Naive thymus-derived CD8-positive, alpha-beta T cell (primary cell): Measurements from ENCODE around the gene MPZL2. TPM values are rescaled to one million over a fixed set of nuclear protein-coding genes. Genes with fewer than 3 reads are reported as not detected.

ENCODE experiments used
- ATAC-seq, 2 donors: fragments of 150-1000 bp; cut with Tn5 transposase in 1 of 2; sonication (Bioruptor Pico), chemical (Tn5 transposase) in 1 of 2; 1 replicate in 1 of 2; 2 replicates in 1 of 2; pipeline ENCODE4 v1.10.0; 2021; ENCODE audit warnings: mild to moderate bottlenecking in 2 of 2, moderate library complexity in 2 of 2
- POLR2A ChIA-PET: fragments of 350-600 bp; sonication (Branson Sonifier 250); formaldehyde crosslinking; loops from one replicate; lab custom pipeline; 2021; ENCODE audit warnings: antibody characterized with exemption; lab: Charles Lee
- DNase-seq, 10 donors: peaks; one replicate each; pipeline versions ENCODE4 v3.0.0 to v3.0.0-alpha.2; 2020 to 2022
- H3K27ac Mint-ChIP-seq, 10 donors: one replicate each; pipeline ENCODE4 v1.8.0; 2020 to 2022; ENCODE audit warnings: mild to moderate bottlenecking in 10 of 10, mixed read lengths in 10 of 10, moderate library complexity in 4 of 10, inconsistent platforms in 1 of 10
- H3K27me3 Mint-ChIP-seq, 5 donors: one replicate each; pipeline ENCODE4 v1.8.0; 2021 to 2022; ENCODE audit warnings: mixed read lengths in 5 of 5
- H3K36me3 Mint-ChIP-seq, 3 donors: one replicate each; pipeline ENCODE4 v1.8.0; 2020 to 2022; ENCODE audit warnings: mixed read lengths in 3 of 3, mild to moderate bottlenecking in 2 of 3, inconsistent platforms in 1 of 3
- H3K4me1 Mint-ChIP-seq, 4 donors: one replicate each; pipeline ENCODE4 v1.8.0; 2021 to 2022; ENCODE audit warnings: mixed read lengths in 4 of 4
- H3K4me3 Mint-ChIP-seq, 10 donors: one replicate each; pipeline ENCODE4 v1.8.0; 2020 to 2022; ENCODE audit warnings: mild to moderate bottlenecking in 10 of 10, mixed read lengths in 10 of 10, moderate library complexity in 6 of 10, inconsistent platforms in 1 of 10
- H3K9me3 Mint-ChIP-seq, 9 donors: one replicate each; pipeline ENCODE4 v1.8.0; 2020 to 2022; ENCODE audit warnings: mixed read lengths in 9 of 9, mild to moderate bottlenecking in 3 of 9, inconsistent platforms in 1 of 9, moderate library complexity in 1 of 9
- polyA plus RNA-seq, 3 donors: library from polyadenylated mRNA; unstranded; fragments of 300-500 nt; fragmentation: Illumina TruSeq; gene quantifications; one replicate each; pipeline ENCODE4 v1.2.3, GENCODE V29; 2021
- total RNA-seq, 8 experiments: library from RNA in 2 of 8; stranded (reverse) in 2 of 8; gene quantifications; one replicate each; pipeline ENCODE4 v1.2.3 and lab custom pipeline; 2021 to 2026

MPZL2 gene
- total and polyA plus RNA-seq, 5 experiments from 2014 or later = 0.94 to 3.1 (median 2.8) TPM

DNA sequence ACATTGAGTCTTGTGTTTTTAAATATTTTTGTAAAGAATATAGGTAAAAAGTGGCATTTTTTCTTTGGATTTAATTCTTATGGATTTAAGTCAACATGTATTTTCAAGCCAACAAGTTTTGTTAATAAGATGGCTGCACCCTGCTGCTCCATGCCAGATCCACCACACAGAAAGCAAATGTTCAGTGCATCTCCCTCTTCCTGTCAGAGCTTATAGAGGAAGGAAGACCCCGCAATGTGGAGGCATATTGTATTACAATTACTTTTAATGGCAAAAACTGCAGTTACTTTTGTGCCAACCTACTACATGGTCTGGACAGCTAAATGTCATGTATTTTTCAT is 40.1 kb upstream of the MPZL2 start:
- DNase-seq (no peak), ATAC-seq (peak; percentile 29 to 67)
- H3K9me3 Mint-ChIP-seq = no peaks in the 10 kb centered on the region
- H3K36me3 Mint-ChIP-seq = peaks cover 21 to 38% (median 36%) of the 10 kb centered on the region in 3 donors
- no peaks in the 10 kb centered on the region for H3K27me3 Mint-ChIP-seq
- peak overlapping the region; percentile 98 to 100 (median 99) for H3K27ac Mint-ChIP-seq
- peak overlapping the region; percentile 90 to 100 (median 99) for H3K4me3 Mint-ChIP-seq
- POLR2A ChIA-PET = interaction anchor here (0.6 to 4.2 kb wide), 14 partner anchors 9 to 608 kb away, joined by 3 to 33 read pairs (median 6); partner anchors contain the start of genes JAML, KMT2A, MPZL3 and UBE4A
- peaks cover 47 to 90% (median 75%) of the 10 kb centered on the region in 4 donors for H3K4me1 Mint-ChIP-seq

DNA sequence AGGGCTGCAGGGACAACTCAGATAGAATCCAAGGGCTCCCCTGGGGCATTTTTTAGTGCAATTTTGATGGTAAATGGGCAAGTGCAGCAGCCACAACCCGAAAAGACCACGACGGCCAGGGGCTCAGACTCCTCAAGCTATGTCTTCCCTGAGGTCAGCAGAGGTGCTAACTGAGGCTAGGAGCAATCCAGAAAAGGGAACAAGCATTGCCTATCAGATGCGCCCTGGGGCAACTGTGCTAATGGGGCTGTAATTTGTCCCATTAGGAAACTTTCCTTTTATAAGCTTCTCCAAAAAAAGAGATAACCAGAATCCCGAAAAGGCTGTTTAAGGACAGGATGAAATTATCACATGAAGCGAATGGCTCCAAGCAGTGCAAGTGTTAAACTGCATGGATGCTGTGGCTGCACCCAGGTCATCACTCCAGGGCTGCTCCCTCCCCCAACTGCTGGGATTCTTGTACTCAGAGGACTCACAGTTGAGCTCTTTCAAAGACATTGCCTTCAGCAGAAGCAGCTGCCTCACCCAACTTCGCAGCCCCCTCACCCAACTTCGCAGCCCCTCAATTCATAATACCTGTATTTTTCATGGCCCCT is 37.6 kb upstream of the MPZL2 start:
- Mint-ChIP-seq H3K4me1 (peaks cover 31 to 65% (median 53%) of the 10 kb centered on the region in 4 donors), H3K27me3 (no peaks in the 10 kb centered on the region), H3K4me3 (peak overlapping the region in 2 of 10 donors; percentile 16 to 17), H3K27ac (peak overlapping the region in 9 of 10 donors; percentile 79 to 100 (median 98)), H3K9me3 (no peaks in the 10 kb centered on the region), H3K36me3 (peaks cover 11 to 14% (median 11%) of the 10 kb centered on the region in 3 donors)
- POLR2A ChIA-PET = interaction anchor here (0.9 to 3.0 kb wide), 7 partner anchors 13 to 103 kb away, joined by 3 to 10 read pairs (median 5); partner anchors contain the start of gene JAML
- no peak for ATAC-seq
- DNase-seq = no peak

- ATAC-seq (peak; percentile 80 to 82), DNase-seq (peak in 9 of 10 donors; percentile 25 to 76 (median 37))
- Mint-ChIP-seq H3K36me3 (no peaks in the 10 kb centered on the region), H3K27ac (peak overlapping the region; percentile 63 to 92 (median 84)), H3K27me3 (peaks cover 0 to 1% (median 0%) of the 10 kb centered on the region in 5 donors), H3K4me3 (peak overlapping the region in 3 of 10 donors; percentile 9 to 30 (median 22)), H3K4me1 (peaks cover 17 to 41% (median 27%) of the 10 kb centered on the region in 4 donors), H3K9me3 (no peaks in the 10 kb centered on the region)
- POLR2A ChIA-PET = interaction anchor here (0.6 to 2.7 kb wide), 9 partner anchors 9 to 153 kb away, joined by 3 to 20 read pairs (median 5); partner anchors contain the start of genes CD3E and UBE4A
These were observed 31.8 kb upstream of the MPZL2 start for GRCh38 chr11:118295815-118296454.

DNA sequence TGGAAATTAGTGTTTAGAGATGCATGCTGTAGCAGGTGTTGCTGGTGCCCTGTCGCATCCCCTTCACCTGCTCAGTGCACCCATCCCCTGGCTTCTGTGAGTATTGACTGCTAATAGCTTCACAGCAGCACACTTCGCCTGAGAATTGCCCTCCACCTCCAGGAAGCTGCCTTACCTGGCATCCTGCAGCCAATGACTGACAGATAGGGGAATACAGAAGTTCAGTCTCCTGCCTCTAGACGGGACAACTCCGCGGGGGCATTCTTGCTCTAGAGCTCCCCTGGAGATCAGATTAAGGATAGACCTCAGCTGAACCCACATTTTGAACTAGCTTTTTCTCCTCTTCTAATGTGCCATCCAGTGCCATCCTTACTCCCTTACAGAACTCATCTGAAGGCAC is 31.1 kb upstream of the MPZL2 start:
- Mint-ChIP-seq H3K27ac (peak overlapping the region in 3 of 10 donors; percentile 63 to 91 (median 82)), H3K9me3 (no peaks in the 10 kb centered on the region), H3K36me3 (no peaks in the 10 kb centered on the region), H3K4me1 (peaks cover 18 to 38% (median 23%) of the 10 kb centered on the region in 4 donors), H3K4me3 (no peak overlapping the region), H3K27me3 (peaks cover 0 to 1% (median 0%) of the 10 kb centered on the region in 5 donors)
- peak; percentile 25 to 59 for ATAC-seq
- DNase-seq = peak in 2 of 10 donors; percentile 17 to 21
- POLR2A ChIA-PET = interaction anchor here (0.9 to 2.7 kb wide), 8 partner anchors 10 to 152 kb away, joined by 3 to 20 read pairs (median 5); partner anchors contain the start of genes CD3E and UBE4A

DNA sequence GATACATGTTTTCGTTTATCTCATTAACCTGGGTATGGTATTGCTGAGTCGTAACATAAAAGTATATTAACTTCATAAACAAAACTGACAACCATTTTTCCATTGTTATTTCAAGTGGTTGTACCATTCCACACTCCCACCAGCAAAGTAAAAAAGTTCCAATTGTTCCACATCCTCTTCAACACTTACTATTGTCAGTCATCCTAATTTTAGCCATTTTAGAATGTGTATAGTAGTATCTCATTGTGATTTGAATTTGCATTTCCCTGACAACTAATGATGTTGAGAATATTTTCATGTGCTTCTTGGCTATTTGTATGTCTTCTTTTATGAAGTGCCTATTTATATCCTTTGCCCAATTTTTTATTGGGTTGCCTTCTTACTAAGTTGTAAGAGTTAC is 30.0 kb upstream of the MPZL2 start:
- peaks cover 0 to 1% (median 0%) of the 10 kb centered on the region in 5 donors for H3K27me3 Mint-ChIP-seq
- peaks cover 17 to 33% (median 21%) of the 10 kb centered on the region in 4 donors for H3K4me1 Mint-ChIP-seq
- peaks cover 0 to 2% (median 0%) of the 10 kb centered on the region in 3 donors for H3K36me3 Mint-ChIP-seq
- no peak overlapping the region for H3K27ac Mint-ChIP-seq
- DNase-seq (no peak), ATAC-seq (no peak)
- no peak overlapping the region for H3K4me3 Mint-ChIP-seq
- no peaks in the 10 kb centered on the region for H3K9me3 Mint-ChIP-seq
- POLR2A ChIA-PET = interaction anchor here (0.6 to 2.7 kb wide), 4 partner anchors 11 to 179 kb away, joined by 3 to 20 read pairs (median 8); partner anchors contain the start of gene CD3E

- DNase-seq = no peak
- H3K9me3 Mint-ChIP-seq = no peaks in the 10 kb centered on the region
- ATAC-seq = no peak
- H3K4me1 Mint-ChIP-seq = peaks cover 17 to 33% (median 23%) of the 10 kb centered on the region in 4 donors
- H3K36me3 Mint-ChIP-seq = peaks cover 0 to 2% (median 0%) of the 10 kb centered on the region in 3 donors
- POLR2A ChIA-PET = interaction anchor here (0.7 to 1.9 kb wide), 5 partner anchors 14 to 93 kb away, joined by 3 to 10 read pairs (median 3); partner anchors contain the start of gene JAML
- H3K27ac Mint-ChIP-seq = no peak overlapping the region
- peaks cover 0 to 1% (median 0%) of the 10 kb centered on the region in 5 donors for H3K27me3 Mint-ChIP-seq
- H3K4me3 Mint-ChIP-seq = no peak overlapping the region
These were observed 27.5 kb upstream of the MPZL2 start for GRCh38 chr11:118291477-118292135.

DNA sequence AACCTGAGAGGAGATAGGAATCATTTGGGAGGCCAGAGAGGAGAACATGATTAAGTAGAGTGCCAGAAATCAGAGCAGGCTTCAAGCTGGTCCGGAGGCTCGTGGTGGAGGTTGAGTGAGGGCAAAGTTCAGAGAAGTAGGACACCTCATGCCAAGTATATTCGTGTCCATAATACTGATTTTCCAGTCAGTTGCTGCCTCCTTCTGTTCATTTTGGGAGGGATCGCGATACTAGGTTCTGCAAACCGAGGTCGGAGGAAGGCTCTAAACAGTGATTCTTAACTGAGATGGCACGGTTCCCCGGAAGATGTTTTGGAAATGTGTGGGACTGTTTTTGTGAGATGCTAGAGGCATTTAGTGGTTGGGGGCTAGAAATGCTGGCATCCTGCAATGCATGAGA is 26.8 kb upstream of the MPZL2 start:
- Mint-ChIP-seq H3K36me3 (peaks cover 0 to 2% (median 0%) of the 10 kb centered on the region in 3 donors), H3K4me1 (peaks cover 11 to 26% (median 17%) of the 10 kb centered on the region in 4 donors), H3K27me3 (peaks cover 0 to 1% (median 0%) of the 10 kb centered on the region in 5 donors), H3K9me3 (no peaks in the 10 kb centered on the region), H3K27ac (peak overlapping the region in 4 of 10 donors; percentile 12 to 78 (median 42)), H3K4me3 (peak overlapping the region in 1 of 10 donors; percentile 8)
- peak in 9 of 10 donors; percentile 12 to 69 (median 45) for DNase-seq
- POLR2A ChIA-PET = interaction anchor here (1.0 to 1.9 kb wide), 2 partner anchors 62 to 92 kb away, joined by 4 to 10 read pairs; no protein-coding TSS in a partner anchor
- ATAC-seq = peak; percentile 67 to 82

- POLR2A ChIA-PET = interaction anchor here (0.7 to 1.6 kb wide), 4 partner anchors 50 to 279 kb away, joined by 3 to 10 read pairs (median 4); partner anchors contain the start of gene JAML
These were observed 25.3 kb upstream of the MPZL2 start for GRCh38 chr11:118289401-118289800.

GRCh38 chr11:118287006-118287405 is 22.9 kb upstream of the MPZL2 start:
- Mint-ChIP-seq H3K4me1 (peaks cover 15 to 38% (median 20%) of the 10 kb centered on the region in 4 donors), H3K9me3 (no peaks in the 10 kb centered on the region), H3K27ac (peak overlapping the region in 1 of 10 donors; percentile 87), H3K27me3 (peaks cover 0 to 1% (median 0%) of the 10 kb centered on the region in 5 donors), H3K4me3 (no peak overlapping the region), H3K36me3 (peaks cover 0 to 2% (median 0%) of the 10 kb centered on the region in 3 donors)
- DNase-seq = no peak
- POLR2A ChIA-PET = interaction anchor here (0.5 to 1.6 kb wide), 4 partner anchors 24 to 1082 kb away, joined by 3 to 4 read pairs (median 4); no protein-coding TSS in a partner anchor
- ATAC-seq = no peak

More at GRCh38 chr11:118289401-118289800, 25.3 kb upstream of the MPZL2 start:
- H3K27me3 Mint-ChIP-seq = peaks cover 0 to 1% (median 0%) of the 10 kb centered on the region in 5 donors
- H3K4me1 Mint-ChIP-seq = peaks cover 8 to 20% (median 14%) of the 10 kb centered on the region in 4 donors
- H3K27ac Mint-ChIP-seq = peak overlapping the region in 1 of 10 donors; percentile 25
- no peak for ATAC-seq
- no peak for DNase-seq
- H3K4me3 Mint-ChIP-seq = no peak overlapping the region
- H3K9me3 Mint-ChIP-seq = no peaks in the 10 kb centered on the region
- H3K36me3 Mint-ChIP-seq = peaks cover 0 to 2% (median 0%) of the 10 kb centered on the region in 3 donors

DNA sequence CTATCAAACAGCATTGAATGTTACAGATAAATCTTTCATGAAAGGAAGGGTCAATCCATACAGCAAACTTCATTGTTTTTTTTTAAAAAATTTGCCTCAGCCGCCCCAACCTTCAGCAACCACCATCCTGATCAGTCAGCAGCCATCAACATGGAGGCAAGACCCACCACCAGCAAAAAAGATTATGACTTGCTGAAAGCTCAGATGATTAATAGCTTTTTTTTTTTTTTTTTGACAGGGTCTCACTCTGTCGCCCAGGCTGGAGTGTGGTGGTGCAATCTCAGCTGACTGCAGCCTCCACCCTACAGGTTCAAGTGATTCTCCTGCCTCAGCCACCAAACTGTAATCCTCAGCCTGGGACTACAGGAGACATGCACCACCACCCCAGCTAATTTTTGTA is 22.4 kb upstream of the MPZL2 start:
- H3K36me3 Mint-ChIP-seq = peaks cover 0 to 2% (median 0%) of the 10 kb centered on the region in 3 donors
- no peak for ATAC-seq

DNA sequence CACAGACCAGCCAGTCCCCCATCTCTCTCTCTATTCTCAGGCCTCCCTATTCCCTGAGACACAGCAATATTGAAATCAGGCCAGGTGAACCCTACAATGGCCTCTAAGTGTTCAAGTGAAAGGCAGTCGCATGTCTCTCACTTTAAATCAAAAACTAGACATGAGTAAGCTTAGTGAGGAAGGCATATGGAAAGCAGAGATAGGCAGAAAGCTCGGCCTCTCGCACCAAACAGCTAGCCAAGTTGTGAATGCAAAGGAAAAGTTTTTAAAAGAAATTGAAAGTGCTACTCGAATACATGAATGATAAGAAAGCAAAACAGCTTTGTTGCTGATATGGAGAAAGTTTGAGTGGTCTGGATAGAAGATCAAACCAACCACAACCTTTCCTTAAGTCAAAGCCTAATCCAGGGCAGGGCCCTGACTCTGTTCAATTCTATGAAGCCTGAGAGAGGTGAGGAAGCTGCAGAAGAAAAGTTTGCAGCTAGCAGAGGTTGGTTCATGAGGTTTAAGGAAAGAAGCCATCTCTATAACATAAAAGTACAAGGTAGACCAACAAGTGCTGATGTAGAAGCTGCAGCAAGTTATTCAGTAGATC is 19.8 kb upstream of the MPZL2 start:
- Mint-ChIP-seq H3K27ac (peak overlapping the region in 8 of 10 donors; percentile 53 to 95 (median 82)), H3K4me1 (peaks cover 8 to 27% (median 19%) of the 10 kb centered on the region in 4 donors), H3K4me3 (peak overlapping the region in 7 of 10 donors; percentile 1 to 62 (median 31)), H3K36me3 (no peaks in the 10 kb centered on the region), H3K27me3 (no peaks in the 10 kb centered on the region), H3K9me3 (no peaks in the 10 kb centered on the region)
- peak; percentile 38 to 70 for ATAC-seq
- POLR2A ChIA-PET = interaction anchor here (0.7 to 1.9 kb wide), 5 partner anchors 20 to 85 kb away, joined by 3 to 9 read pairs (median 3); partner anchors contain the start of gene JAML
- DNase-seq = no peak

More for the DNA sequence above, 22.4 kb upstream of the MPZL2 start:
- no peak overlapping the region for H3K27ac Mint-ChIP-seq
- H3K4me1 Mint-ChIP-seq = peaks cover 14 to 38% (median 20%) of the 10 kb centered on the region in 4 donors
- H3K4me3 Mint-ChIP-seq = no peak overlapping the region
- H3K9me3 Mint-ChIP-seq = no peaks in the 10 kb centered on the region
- POLR2A ChIA-PET = interaction anchor here (0.5 to 0.7 kb wide), 3 partner anchors 24 to 1082 kb away, joined by 3 to 4 read pairs (median 3); no protein-coding TSS in a partner anchor
- H3K27me3 Mint-ChIP-seq = no peaks in the 10 kb centered on the region
- no peak for DNase-seq
